ENCODE results near the gene FSTL4. TPM values are rescaled to one million over a fixed set of nuclear protein-coding genes. Genes with fewer than 3 reads are reported as not detected.
A peak's percentile ranks its signal among the peaks of the same experiment; 100 is the strongest.

The FSTL4 gene
- total and polyA plus RNA-seq, 2 of the 4 experiments (the other 2 are of a cell fraction) = 0.18 TPM; not detected in 1

DNA sequence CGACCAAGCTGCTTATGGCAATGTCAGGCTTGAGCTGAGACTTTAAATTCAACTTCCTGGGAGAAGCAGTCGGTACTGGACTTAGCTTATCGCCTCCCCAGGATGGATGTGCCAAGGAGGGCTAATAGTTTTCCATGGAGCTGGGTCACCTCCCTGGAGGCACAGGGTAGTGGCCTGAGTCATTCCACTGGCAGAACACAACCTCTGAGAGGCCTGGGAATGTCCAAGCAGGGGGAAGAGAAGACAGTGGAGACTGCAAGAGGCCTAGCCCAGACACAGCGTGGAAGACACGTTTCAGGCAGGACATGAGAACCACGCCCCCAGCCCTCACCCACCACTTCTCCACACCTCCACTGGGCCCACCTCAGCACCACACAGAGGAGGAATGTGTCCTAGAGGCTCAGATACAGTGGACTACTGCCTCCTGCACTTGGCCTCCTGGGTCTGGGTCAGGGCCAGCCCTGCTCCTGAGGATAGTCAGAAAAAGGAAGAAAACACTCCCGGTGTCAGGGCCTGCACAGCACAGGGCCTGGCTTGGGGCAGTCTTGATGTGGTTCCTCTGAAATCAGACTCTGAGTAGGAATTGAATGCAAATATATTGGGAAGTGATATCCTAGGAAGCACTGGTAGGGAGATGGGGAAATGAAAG lies 171.8 kb downstream of the FSTL4 start:
- Histone ChIP-seq H4K8ac (ENCODE audit: low read depth in 2 of 2, low read length in 2 of 2) (no peak overlapping the region), H3K18ac (ENCODE audit: low read depth, low read length) (no peak overlapping the region), H2AK5ac (ENCODE audit: low read depth, low read length) (no peak overlapping the region), H2BK120ac (ENCODE audit: low read depth, low read length) (no peak overlapping the region), H3K9me1 (ENCODE audit: insufficient read depth, low read length) (no peaks in the 10 kb centered on the region), H3K4me3 (ENCODE audit: insufficient read depth, low read depth, low read length) (no peak overlapping the region), H4K20me1 (ENCODE audit: insufficient read depth, low read length) (no peaks in the 10 kb centered on the region), H4K5ac (ENCODE audit: low read depth, low read length) (no peak overlapping the region), H3K14ac (replicated peaks; ENCODE audit: low read depth, low read length) (no peak overlapping the region), H3K4me1 (ENCODE audit: control insufficient read depth, insufficient read depth, low read length) (no peaks in the 10 kb centered on the region), H2BK15ac (ENCODE audit: low read depth, low read length) (no peak overlapping the region), H3K27ac (ENCODE audit: insufficient read depth, low read length) (no peak overlapping the region), H4K91ac (ENCODE audit: insufficient read depth, low read depth, low read length) (no peak overlapping the region), H2AFZ (replicated peaks; ENCODE audit: low read length, poor library complexity) (peak overlapping the region; percentile 51), H3K4me2 (ENCODE audit: low read depth, low read length) (no peak overlapping the region), H3K9ac (ENCODE audit: low read depth, low read length) (no peak overlapping the region), H3K23ac (ENCODE audit: low read depth, low read length) (no peak overlapping the region), H2BK20ac (ENCODE audit: low read depth, low read length) (no peak overlapping the region), H2BK5ac (ENCODE audit: low read depth, low read length, poor library complexity, severe bottlenecking) (no peak overlapping the region), H3K56ac (ENCODE audit: extremely low read depth, insufficient read depth, low read length) (no peak overlapping the region), H2AK9ac (replicated peaks; ENCODE audit: low read depth, low read length, poor library complexity) (no peak overlapping the region), H3K36me3 (ENCODE audit: control insufficient read depth, insufficient read depth, low read length) (no peaks in the 10 kb centered on the region), H3K79me1 (ENCODE audit: low read depth in 1 of 2, low read length in 2 of 2) (no peaks in the 10 kb centered on the region), H3K27me3 (ENCODE audit: control insufficient read depth, insufficient read depth, low read length) (no peaks in the 10 kb centered on the region; the same call in 1 of the 2 replicates), H3K4ac (ENCODE audit: low read depth, low read length) (no peak overlapping the region), H3K9me3 (ENCODE audit: control insufficient read depth, insufficient read depth, low read length) (no peaks in the 10 kb centered on the region)
- ChIA-PET CTCF (interaction anchor here (2.4 kb wide), 1 partner anchor 17 kb away, joined by 7 read pairs; no protein-coding TSS in a partner anchor), POLR2A (ENCODE audit: unreplicated experiment) (no interaction called here)
- no TSS peak for BruUV-seq (replicated peaks)
- no peak for TF ChIP-seq BHLHE40 (IDR thresholded peaks at IDR 0.05; ENCODE audit: low read depth, low read length)
- no peak for DNase-seq
- in situ Hi-C loops (cut with MboI; ENCODE audit: low sequenced_read_pairs) = no loop called here
- no peak for ATAC-seq (ENCODE audit: low read depth)
- 66% methylated on average over 3 of the region's 7 CpGs; no CpG with 5 or more reads in 1 of the 2 experiments for WGBS, 2 experiments (ENCODE audit: extremely low coverage in 2 of 2, insufficient read length in 1 of 2)
- dilution Hi-C loops (cut with HindIII; ENCODE audit: low sequenced_read_pairs, unreplicated experiment) = no loop called here
- intact Hi-C loops (cut with micrococcal nuclease) = no loop called here

All from IMR-90 (cell line).